ENCODE measurements around the gene LUC7L2.

DNA sequence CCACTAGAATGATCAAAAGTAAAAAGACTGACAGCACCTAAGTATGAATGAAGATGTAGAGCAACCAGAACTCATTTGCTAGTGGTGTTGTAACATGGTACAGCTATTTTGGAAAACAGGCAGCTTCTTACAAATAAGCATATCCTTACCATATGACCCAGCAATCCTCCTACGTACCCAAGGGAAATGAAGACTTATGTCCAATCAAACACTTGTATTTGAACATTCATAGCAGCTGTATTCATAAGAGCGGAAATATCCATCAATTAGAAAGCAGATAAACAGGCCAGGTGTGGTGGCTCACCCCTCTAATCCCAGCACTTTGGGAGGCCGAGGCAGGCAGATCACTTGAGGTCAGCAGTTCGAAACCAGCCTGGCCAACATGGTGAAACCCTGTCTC lies 70.7 kb downstream of the LUC7L2 start:
- TF ChIP-seq, protein P1, sequence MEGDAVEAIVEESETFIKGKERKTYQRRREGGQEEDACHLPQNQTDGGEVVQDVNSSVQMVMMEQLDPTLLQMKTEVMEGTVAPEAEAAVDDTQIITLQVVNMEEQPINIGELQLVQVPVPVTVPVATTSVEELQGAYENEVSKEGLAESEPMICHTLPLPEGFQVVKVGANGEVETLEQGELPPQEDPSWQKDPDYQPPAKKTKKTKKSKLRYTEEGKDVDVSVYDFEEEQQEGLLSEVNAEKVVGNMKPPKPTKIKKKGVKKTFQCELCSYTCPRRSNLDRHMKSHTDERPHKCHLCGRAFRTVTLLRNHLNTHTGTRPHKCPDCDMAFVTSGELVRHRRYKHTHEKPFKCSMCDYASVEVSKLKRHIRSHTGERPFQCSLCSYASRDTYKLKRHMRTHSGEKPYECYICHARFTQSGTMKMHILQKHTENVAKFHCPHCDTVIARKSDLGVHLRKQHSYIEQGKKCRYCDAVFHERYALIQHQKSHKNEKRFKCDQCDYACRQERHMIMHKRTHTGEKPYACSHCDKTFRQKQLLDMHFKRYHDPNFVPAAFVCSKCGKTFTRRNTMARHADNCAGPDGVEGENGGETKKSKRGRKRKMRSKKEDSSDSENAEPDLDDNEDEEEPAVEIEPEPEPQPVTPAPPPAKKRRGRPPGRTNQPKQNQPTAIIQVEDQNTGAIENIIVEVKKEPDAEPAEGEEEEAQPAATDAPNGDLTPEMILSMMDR (IDR thresholded peaks at IDR 0.05) = no peak
- no peak for TF ChIP-seq EZH2 (IDR thresholded peaks at IDR 0.05)

Data from neural progenitor cell (in vitro differentiated cells).